T-cell (primary cell): ENCODE results near the gene STRIP1. TPM values are rescaled to one million over a fixed set of nuclear protein-coding genes. Genes with fewer than 3 reads are reported as not detected.

Experiments used
- ATAC-seq, 4 experiments: fragments of 200-7000 bp in 3 of 4; fragments of 150-1000 bp in 1 of 4; cut with Tn5 transposase; replicated peaks in 1 of 4; 1 replicate in 3 of 4; 2 replicates in 1 of 4; pipeline ENCODE4 v1.10.0; 2021; ENCODE audit warnings: moderate library complexity in 3 of 4, mild to moderate bottlenecking in 2 of 4, moderate number of reproducible peaks in 1 of 4
- CTCF ChIA-PET, 2 donors: fragments of 300-600 bp; sonication (Branson Sonifier 250); formaldehyde crosslinking; loops; one replicate each; lab custom pipeline; 2022; ENCODE audit warnings: antibody characterized with exemption in 2 of 2; lab: Charles Lee
- POLR2A ChIA-PET, 2 donors: fragments of 300-600 bp; sonication (Branson Sonifier 250); formaldehyde crosslinking; loops; one replicate each; lab custom pipeline; 2022; ENCODE audit warnings: antibody characterized with exemption in 2 of 2; lab: Charles Lee
- DNase-seq, 35 experiments: peaks; one replicate each; pipeline versions ENCODE4 v3.0.0 to v3.0.0-alpha.2; 2013 to 2023
- H3K27ac ChIP-seq: one replicate; pipeline ENCODE4 v1.5.1; 2013; ENCODE audit warnings: low read length
- H3K27me3 ChIP-seq, 2 experiments: replicated peaks in 1 of 2; 1 replicate in 1 of 2; 2 replicates in 1 of 2; pipeline versions ENCODE4 v1.6.1 to v1.7.0; 2013; ENCODE audit warnings: low read length in 1 of 2, mixed read lengths in 1 of 2; ENCODE audit not compliant: control insufficient read depth in 2 of 2, insufficient read depth in 2 of 2; ENCODE audit errors: extremely low read depth in 1 of 2
- H3K36me3 ChIP-seq, 2 donors: 1 replicate in 1 of 2; 2 replicates in 1 of 2; pipeline versions ENCODE4 v1.6.1 to v1.7.0; 2013; ENCODE audit warnings: low read length in 1 of 2; ENCODE audit not compliant: control insufficient read depth in 2 of 2, insufficient read depth in 1 of 2; ENCODE audit errors: extremely low read depth in 1 of 2
- H3K4me1 ChIP-seq, 2 experiments: 1 replicate in 1 of 2; 2 replicates in 1 of 2; pipeline versions ENCODE4 v1.6.1 to v1.7.0; 2013; ENCODE audit warnings: low read length in 2 of 2, mixed read lengths in 1 of 2; ENCODE audit not compliant: insufficient read depth in 2 of 2, control insufficient read depth in 1 of 2; ENCODE audit errors: extremely low read depth in 1 of 2
- H3K4me3 ChIP-seq, 2 donors: 1 replicate in 1 of 2; 2 replicates in 1 of 2; pipeline versions ENCODE4 v1.5.1 to v1.7.0; 2013; ENCODE audit warnings: mild to moderate bottlenecking in 2 of 2, low read length in 1 of 2, moderate library complexity in 1 of 2; ENCODE audit not compliant: control insufficient read depth in 1 of 2; ENCODE audit errors: extremely low read depth in 1 of 2
- H3K9me3 ChIP-seq: 2 replicates; pipeline ENCODE4 v1.7.0; 2013
- H3K27ac Mint-ChIP-seq, 2 donors: one replicate each; pipeline ENCODE4 v1.8.0; 2020 to 2021; ENCODE audit warnings: mild to moderate bottlenecking in 2 of 2, mixed read lengths in 2 of 2
- H3K27me3 Mint-ChIP-seq, 2 donors: one replicate each; pipeline ENCODE4 v1.8.0; 2021 to 2022; ENCODE audit warnings: mixed read lengths in 2 of 2
- H3K36me3 Mint-ChIP-seq: one replicate; pipeline ENCODE4 v1.8.0; 2021; ENCODE audit warnings: mixed read lengths
- H3K4me1 Mint-ChIP-seq, 3 donors: one replicate each; pipeline ENCODE4 v1.8.0; 2020 to 2022; ENCODE audit warnings: mixed read lengths in 3 of 3, mild to moderate bottlenecking in 1 of 3
- H3K4me3 Mint-ChIP-seq, 3 donors: one replicate each; pipeline ENCODE4 v1.8.0; 2020 to 2022; ENCODE audit warnings: mild to moderate bottlenecking in 3 of 3, mixed read lengths in 3 of 3, moderate library complexity in 3 of 3
- H3K9me3 Mint-ChIP-seq, 3 donors: one replicate each; pipeline ENCODE4 v1.8.0; 2020 to 2022; ENCODE audit warnings: mixed read lengths in 3 of 3
- WGBS: methylation state at CpG from one replicate; pipeline ENCODE4 v1.1.5; 2013; ENCODE audit warnings: missing lambda C conversion rate; ENCODE audit not compliant: insufficient coverage; 5-methylcytosine and 5-hydroxymethylcytosine counted together
- total RNA-seq, 35 experiments: library from RNA in 6 of 35; stranded (reverse) in 6 of 35; fragments of 120-200 nt in 1 of 35; gene quantifications; one replicate each; pipeline versions ENCODE4 v1.2.1 to v1.2.4 and lab custom pipeline; 2013 to 2026

Gene STRIP1
- total RNA-seq, 5 donors from 2014 or later (not counting 1 experiment from before 2014, with no cell fraction given), result 70.6 to 87.2 (median 73.3) TPM

GRCh38 chr1:110097507-110098221, 63.2 kb downstream of the STRIP1 start:
- no peaks in the 10 kb centered on the region for H3K36me3 ChIP-seq
- no peaks in the 10 kb centered on the region for H3K4me1 ChIP-seq
- ChIA-PET CTCF (interaction anchor here in 1 of 2 donors (0.9 kb wide), 1 partner anchor 10 kb away, joined by 3 read pairs; no protein-coding TSS in a partner anchor), POLR2A (no interaction called here)
- H3K27ac ChIP-seq, result no peak overlapping the region
- no peak for ATAC-seq
- H3K4me3 Mint-ChIP-seq, result no peak overlapping the region
- H3K9me3 Mint-ChIP-seq, result no peaks in the 10 kb centered on the region
- H3K4me3 ChIP-seq, result no peak overlapping the region
- peaks cover 0 to 4% (median 0%) of the 10 kb centered on the region in 3 donors for H3K4me1 Mint-ChIP-seq
- no peak overlapping the region for H3K27ac Mint-ChIP-seq
- no peaks in the 10 kb centered on the region for H3K36me3 Mint-ChIP-seq
- no peaks in the 10 kb centered on the region for H3K9me3 ChIP-seq
- peaks cover 0 to 40% of the 10 kb centered on the region in 2 experiments for H3K27me3 ChIP-seq
- peaks cover 17 to 20% of the 10 kb centered on the region in 2 donors for H3K27me3 Mint-ChIP-seq
- 91% methylated on average over 9 of the region's 11 CpGs for WGBS
- no peak for DNase-seq

GRCh38 chr1:110098222-110099026, 64.0 kb downstream of the STRIP1 start:
- H3K9me3 ChIP-seq, result no peaks in the 10 kb centered on the region
- 83% methylated on average over 6 of the region's 9 CpGs for WGBS
- Mint-ChIP-seq H3K4me3 (no peak overlapping the region), H3K36me3 (no peaks in the 10 kb centered on the region), H3K9me3 (no peaks in the 10 kb centered on the region), H3K27ac (no peak overlapping the region), H3K27me3 (peaks cover 17 to 20% of the 10 kb centered on the region in 2 donors), H3K4me1 (peaks cover 0 to 4% (median 0%) of the 10 kb centered on the region in 3 donors)
- ATAC-seq (no peak), DNase-seq (no peak)
- ChIA-PET POLR2A (no interaction called here), CTCF (no interaction called here)
- no peak overlapping the region for H3K4me3 ChIP-seq
- H3K27me3 ChIP-seq, result peaks cover 0 to 40% of the 10 kb centered on the region in 2 experiments
- no peak overlapping the region for H3K27ac ChIP-seq
- no peaks in the 10 kb centered on the region for H3K36me3 ChIP-seq
- H3K4me1 ChIP-seq, result no peaks in the 10 kb centered on the region

- ChIA-PET CTCF (interaction anchor here in 1 of 2 donors (1.6 kb wide), 1 partner anchor 46 kb away, joined by 3 read pairs; no protein-coding TSS in a partner anchor), POLR2A (no interaction called here)
- Mint-ChIP-seq H3K4me3 (no peak overlapping the region), H3K27me3 (peaks cover 14 to 17% of the 10 kb centered on the region in 2 donors), H3K27ac (no peak overlapping the region), H3K36me3 (no peaks in the 10 kb centered on the region), H3K4me1 (peaks cover 0 to 4% (median 0%) of the 10 kb centered on the region in 3 donors), H3K9me3 (no peaks in the 10 kb centered on the region)
- no peak for DNase-seq
- Histone ChIP-seq H3K27me3 (peaks cover 0 to 29% of the 10 kb centered on the region in 2 experiments), H3K4me1 (no peaks in the 10 kb centered on the region), H3K9me3 (no peaks in the 10 kb centered on the region), H3K36me3 (no peaks in the 10 kb centered on the region), H3K27ac (no peak overlapping the region), H3K4me3 (no peak overlapping the region)
- 82% methylated on average over 2 of the region's 2 CpGs for WGBS
- no peak for ATAC-seq
Measured at GRCh38 chr1:110100335-110100734, 65.9 kb downstream of the STRIP1 start.

- Mint-ChIP-seq H3K4me1 (peaks cover 0 to 6% (median 0%) of the 10 kb centered on the region in 3 donors), H3K36me3 (no peaks in the 10 kb centered on the region), H3K4me3 (no peak overlapping the region), H3K9me3 (no peaks in the 10 kb centered on the region), H3K27me3 (peaks cover 5 to 9% of the 10 kb centered on the region in 2 donors), H3K27ac (no peak overlapping the region)
- no peaks in the 10 kb centered on the region for H3K36me3 ChIP-seq
- no peak overlapping the region for H3K4me3 ChIP-seq
- no peak for DNase-seq
- ATAC-seq, result no peak
- peaks cover 0 to 3% of the 10 kb centered on the region in 2 experiments for H3K4me1 ChIP-seq
- 70% methylated on average over 4 of the region's 7 CpGs for WGBS
- CTCF ChIA-PET, result interaction anchor here (0.6 to 0.9 kb wide), 2 partner anchors 10 to 28 kb away, joined by 3 to 5 read pairs; no protein-coding TSS in a partner anchor
- peaks cover 0 to 36% of the 10 kb centered on the region in 2 experiments for H3K27me3 ChIP-seq
- POLR2A ChIA-PET, result interaction anchor here in 1 of 2 donors (0.8 kb wide), 1 partner anchor 14 kb away, joined by 3 read pairs; no protein-coding TSS in a partner anchor
- H3K27ac ChIP-seq, result no peak overlapping the region
- H3K9me3 ChIP-seq, result no peaks in the 10 kb centered on the region
Measured at GRCh38 chr1:110102081-110102480, 67.7 kb downstream of the STRIP1 start.

Other genes starting within 250 kb of the STRIP1 start
- 1 to 10 TPM; 4.8 to 9.5 (median 8.3) TPM for gene CSF1, start 123.8 kb upstream of the STRIP1 start, total RNA-seq
- gene AHCYL1, start 49.9 kb upstream of the STRIP1 start, total RNA-seq, result 10 to 100 TPM; 23.0 to 41.6 (median 38.9) TPM
- not detected for gene ALX3, start 36.0 kb downstream of the STRIP1 start, total RNA-seq
- not detected for gene UBL4B, start 77.8 kb downstream of the STRIP1 start, total RNA-seq
- gene SLC6A17, start 115.9 kb downstream of the STRIP1 start, total RNA-seq, result not detected
- 10 to 100 TPM; 11.0 to 19.4 (median 15.0) TPM for gene KCNC4, start 175.7 kb downstream of the STRIP1 start, total RNA-seq